ENCODE results near the gene OR7G2.

OR7G2 gene

GRCh38 chr19:9130965-9131364, 23.7 kb upstream of the OR7G2 start:
- H3K9me3 ChIP-seq (replicated peaks; ENCODE audit: low read length) = no peaks in the 10 kb centered on the region
- H3K4me1 ChIP-seq (ENCODE audit: control insufficient read depth, insufficient read depth, low read length) = no peaks in the 10 kb centered on the region
- H3K27me3 ChIP-seq (ENCODE audit: control insufficient read depth, insufficient read depth, low read length) = no peaks in the 10 kb centered on the region
- no peak overlapping the region for H3K4me3 ChIP-seq (ENCODE audit: low read length)
- no peak overlapping the region for H3K4me2 ChIP-seq (ENCODE audit: low read length)
- H3K36me3 ChIP-seq (ENCODE audit: insufficient read depth, low read length) = no peaks in the 10 kb centered on the region
- H3K9ac ChIP-seq (ENCODE audit: low read depth, low read length) = no peak overlapping the region

- no peak overlapping the region for H3K4me3 ChIP-seq (ENCODE audit: low read length)
- no peaks in the 10 kb centered on the region for H3K4me1 ChIP-seq (ENCODE audit: control insufficient read depth, insufficient read depth, low read length)
- H3K27me3 ChIP-seq (ENCODE audit: control insufficient read depth, insufficient read depth, low read length) = no peaks in the 10 kb centered on the region
- no peak overlapping the region for H3K4me2 ChIP-seq (ENCODE audit: low read length)
- no peak overlapping the region for H3K9ac ChIP-seq (ENCODE audit: low read depth, low read length)
- H3K36me3 ChIP-seq (ENCODE audit: insufficient read depth, low read length) = no peaks in the 10 kb centered on the region
- H3K9me3 ChIP-seq (replicated peaks; ENCODE audit: low read length) = no peaks in the 10 kb centered on the region
Measured at GRCh38 chr19:9128171-9128570, 20.9 kb upstream of the OR7G2 start.

GRCh38 chr19:9126900-9127405, 19.7 kb upstream of the OR7G2 start, which contains the start of gene OR7G3:
Gene OR7G3, minus strand, starts transcription at chr19:9126950. Its CDS starts 0 bp downstream, at chr19:9126950.
- no peak within 1 kb of the TSS for H3K9ac ChIP-seq (ENCODE audit: low read depth, low read length)
- no peaks in the 10 kb centered on the region for H3K36me3 ChIP-seq (ENCODE audit: insufficient read depth, low read length)
- no peak within 1 kb of the TSS for H3K4me3 ChIP-seq (ENCODE audit: low read length)
- no peaks in the 10 kb centered on the region for H3K27me3 ChIP-seq (ENCODE audit: control insufficient read depth, insufficient read depth, low read length)
- H3K4me1 ChIP-seq (ENCODE audit: control insufficient read depth, insufficient read depth, low read length) = no peaks in the 10 kb centered on the region
- no peaks in the 10 kb centered on the region for H3K9me3 ChIP-seq (replicated peaks; ENCODE audit: low read length)
- no peak within 1 kb of the TSS for H3K4me2 ChIP-seq (ENCODE audit: low read length)

- Histone ChIP-seq H3K27me3 (ENCODE audit: control insufficient read depth, insufficient read depth, low read length) (no peaks in the 10 kb centered on the region), H3K4me3 (ENCODE audit: low read length) (no peak overlapping the region), H3K9ac (ENCODE audit: low read depth, low read length) (no peak overlapping the region), H3K4me1 (ENCODE audit: control insufficient read depth, insufficient read depth, low read length) (no peaks in the 10 kb centered on the region), H3K36me3 (ENCODE audit: insufficient read depth, low read length) (no peaks in the 10 kb centered on the region), H3K9me3 (replicated peaks; ENCODE audit: low read length) (no peaks in the 10 kb centered on the region), H3K4me2 (ENCODE audit: low read length) (no peak overlapping the region)
Measured at GRCh38 chr19:9116547-9116946, 9.3 kb upstream of the OR7G2 start.

GRCh38 chr19:9115307-9115813, 8.1 kb upstream of the OR7G2 start, which contains the start of gene OR7G1:
Gene OR7G1, minus strand, starts transcription at chr19:9115763. Its CDS starts 0 bp downstream, at chr19:9115763.
- no peaks in the 10 kb centered on the region for H3K27me3 ChIP-seq (ENCODE audit: control insufficient read depth, insufficient read depth, low read length)
- no peaks in the 10 kb centered on the region for H3K4me1 ChIP-seq (ENCODE audit: control insufficient read depth, insufficient read depth, low read length)

GRCh38 chr19:9109959-9110358, 2.7 kb upstream of the OR7G2 start:
- Histone ChIP-seq H3K9ac (ENCODE audit: low read depth, low read length) (no peak overlapping the region), H3K4me1 (ENCODE audit: control insufficient read depth, insufficient read depth, low read length) (no peaks in the 10 kb centered on the region), H3K9me3 (replicated peaks; ENCODE audit: low read length) (no peaks in the 10 kb centered on the region), H3K36me3 (ENCODE audit: insufficient read depth, low read length) (no peaks in the 10 kb centered on the region), H3K27me3 (ENCODE audit: control insufficient read depth, insufficient read depth, low read length) (no peaks in the 10 kb centered on the region), H3K4me2 (ENCODE audit: low read length) (no peak overlapping the region), H3K4me3 (ENCODE audit: low read length) (no peak overlapping the region)

More at GRCh38 chr19:9115307-9115813, 8.1 kb upstream of the OR7G2 start, which contains the start of gene OR7G1:
- Histone ChIP-seq H3K36me3 (ENCODE audit: insufficient read depth, low read length) (no peaks in the 10 kb centered on the region), H3K9ac (ENCODE audit: low read depth, low read length) (no peak within 1 kb of the TSS), H3K4me2 (ENCODE audit: low read length) (no peak within 1 kb of the TSS), H3K9me3 (replicated peaks; ENCODE audit: low read length) (no peaks in the 10 kb centered on the region), H3K4me3 (ENCODE audit: low read length) (no peak within 1 kb of the TSS)

GRCh38 chr19:9086761-9087160, 20.5 kb downstream of the OR7G2 start, which contains the start of gene OR1M1:
Gene OR1M1, plus strand, starts transcription at chr19:9087061. Its CDS starts 6,184 bp downstream, at chr19:9093245.
- H3K4me3 ChIP-seq (ENCODE audit: low read length) = no peak within 1 kb of the TSS
- no peaks in the 10 kb centered on the region for H3K4me1 ChIP-seq (ENCODE audit: control insufficient read depth, insufficient read depth, low read length)
- no peaks in the 10 kb centered on the region for H3K9me3 ChIP-seq (replicated peaks; ENCODE audit: low read length)
- H3K36me3 ChIP-seq (ENCODE audit: insufficient read depth, low read length) = no peaks in the 10 kb centered on the region
- H3K9ac ChIP-seq (ENCODE audit: low read depth, low read length) = no peak within 1 kb of the TSS
- H3K4me2 ChIP-seq (ENCODE audit: low read length) = no peak within 1 kb of the TSS
- no peaks in the 10 kb centered on the region for H3K27me3 ChIP-seq (ENCODE audit: control insufficient read depth, insufficient read depth, low read length)

- no peak overlapping the region for H3K4me3 ChIP-seq (ENCODE audit: low read length)
- no peak overlapping the region for H3K4me2 ChIP-seq (ENCODE audit: low read length)
- no peak overlapping the region for H3K9ac ChIP-seq (ENCODE audit: low read depth, low read length)
- H3K4me1 ChIP-seq (ENCODE audit: control insufficient read depth, insufficient read depth, low read length) = no peaks in the 10 kb centered on the region
- no peaks in the 10 kb centered on the region for H3K36me3 ChIP-seq (ENCODE audit: insufficient read depth, low read length)
- no peaks in the 10 kb centered on the region for H3K27me3 ChIP-seq (ENCODE audit: control insufficient read depth, insufficient read depth, low read length)
- H3K9me3 ChIP-seq (replicated peaks; ENCODE audit: low read length) = no peaks in the 10 kb centered on the region
Measured at GRCh38 chr19:9078651-9079050, 28.6 kb downstream of the OR7G2 start.

GRCh38 chr19:9076901-9077300, 30.4 kb downstream of the OR7G2 start:
- no peak overlapping the region for H3K4me3 ChIP-seq (ENCODE audit: low read length)
- no peaks in the 10 kb centered on the region for H3K36me3 ChIP-seq (ENCODE audit: insufficient read depth, low read length)
- H3K4me2 ChIP-seq (ENCODE audit: low read length) = no peak overlapping the region
- H3K9ac ChIP-seq (ENCODE audit: low read depth, low read length) = no peak overlapping the region
- no peaks in the 10 kb centered on the region for H3K4me1 ChIP-seq (ENCODE audit: control insufficient read depth, insufficient read depth, low read length)
- no peaks in the 10 kb centered on the region for H3K27me3 ChIP-seq (ENCODE audit: control insufficient read depth, insufficient read depth, low read length)
- no peaks in the 10 kb centered on the region for H3K9me3 ChIP-seq (replicated peaks; ENCODE audit: low read length)

GRCh38 chr19:9075064-9075949, 32.0 kb downstream of the OR7G2 start:
- Histone ChIP-seq H3K27me3 (ENCODE audit: control insufficient read depth, insufficient read depth, low read length) (no peaks in the 10 kb centered on the region), H3K36me3 (ENCODE audit: insufficient read depth, low read length) (no peaks in the 10 kb centered on the region), H3K4me3 (ENCODE audit: low read length) (no peak overlapping the region), H3K4me1 (ENCODE audit: control insufficient read depth, insufficient read depth, low read length) (no peaks in the 10 kb centered on the region), H3K9me3 (replicated peaks; ENCODE audit: low read length) (no peaks in the 10 kb centered on the region), H3K4me2 (ENCODE audit: low read length) (no peak overlapping the region), H3K9ac (ENCODE audit: low read depth, low read length) (no peak overlapping the region)

GRCh38 chr19:9073806-9074205, 33.5 kb downstream of the OR7G2 start:
- Histone ChIP-seq H3K9ac (ENCODE audit: low read depth, low read length) (no peak overlapping the region), H3K4me3 (ENCODE audit: low read length) (no peak overlapping the region), H3K36me3 (ENCODE audit: insufficient read depth, low read length) (no peaks in the 10 kb centered on the region), H3K4me1 (ENCODE audit: control insufficient read depth, insufficient read depth, low read length) (no peaks in the 10 kb centered on the region), H3K27me3 (ENCODE audit: control insufficient read depth, insufficient read depth, low read length) (no peaks in the 10 kb centered on the region), H3K9me3 (replicated peaks; ENCODE audit: low read length) (no peaks in the 10 kb centered on the region), H3K4me2 (ENCODE audit: low read length) (no peak overlapping the region)

Data from skeletal muscle satellite cell (primary cell).